CD14-positive monocyte (primary cell): ENCODE data around the gene CABLES2. TPM values are rescaled to one million over a fixed set of nuclear protein-coding genes. Genes with fewer than 3 reads are reported as not detected.

Source experiments
- DNase-seq, 3 donors: peaks; one replicate each; pipeline ENCODE4 v3.0.0-alpha.2; 2011 to 2022
- H2AFZ ChIP-seq: 2 replicates; pipeline ENCODE4 v1.6.0; 2012; ENCODE audit warnings: mild to moderate bottlenecking, low read depth, low read length, inconsistent platforms; ENCODE audit not compliant: insufficient read depth, poor library complexity, severe bottlenecking
- H3K27ac ChIP-seq, 2 donors: 1 replicate in 1 of 2; 2 replicates in 1 of 2; pipeline ENCODE4 v1.5.1; 2012 to 2013; ENCODE audit warnings: low read length in 2 of 2, control low read depth in 1 of 2, inconsistent platforms in 1 of 2, low read depth in 1 of 2, mild to moderate bottlenecking in 1 of 2
- H3K27me3 ChIP-seq, 2 donors: one replicate each; pipeline versions ENCODE4 v1.6.0 to v1.6.1; 2011 to 2013; ENCODE audit warnings: low read length in 2 of 2; ENCODE audit not compliant: control insufficient read depth in 2 of 2, insufficient read depth in 2 of 2
- H3K36me3 ChIP-seq, 2 donors: replicated peaks in 1 of 2; 1 replicate in 1 of 2; 2 replicates in 1 of 2; pipeline versions ENCODE4 v1.5.1 to v1.6.1; 2012 to 2013; ENCODE audit warnings: low read length in 2 of 2, control low read depth in 1 of 2, inconsistent platforms in 1 of 2, mild to moderate bottlenecking in 1 of 2; ENCODE audit not compliant: insufficient read depth in 2 of 2, control insufficient read depth in 1 of 2
- H3K4me1 ChIP-seq, 2 donors: 1 replicate in 1 of 2; 2 replicates in 1 of 2; pipeline versions ENCODE4 v1.5.1 to v1.6.1; 2012 to 2013; ENCODE audit warnings: low read length in 2 of 2, control low read depth in 1 of 2, inconsistent platforms in 1 of 2, mild to moderate bottlenecking in 1 of 2, moderate library complexity in 1 of 2; ENCODE audit not compliant: insufficient read depth in 2 of 2, control insufficient read depth in 1 of 2
- H3K4me2 ChIP-seq: replicated peaks from 2 replicates; pipeline ENCODE3; 2012; ENCODE audit warnings: low read length, moderate library complexity, mild to moderate bottlenecking; ENCODE audit not compliant: poor library complexity, severe bottlenecking; ENCODE audit errors: extremely low read depth
- H3K4me3 ChIP-seq, 3 experiments: fragments of 200-600 bp in 1 of 3; sonication (generic) in 1 of 3; replicated peaks in 1 of 3; 1 replicate in 2 of 3; 2 replicates in 1 of 3; pipeline ENCODE4 v1.5.1; 2011 to 2013; ENCODE audit warnings: low read length in 3 of 3, mild to moderate bottlenecking in 3 of 3, control low read depth in 2 of 3, low read depth in 2 of 3, inconsistent platforms in 1 of 3, moderate library complexity in 1 of 3
- H3K79me2 ChIP-seq: 2 replicates; pipeline ENCODE4 v1.6.0; 2012; ENCODE audit warnings: mild to moderate bottlenecking, control low read depth, inconsistent platforms, low read length, moderate library complexity; ENCODE audit not compliant: insufficient read depth
- H3K9ac ChIP-seq: 2 replicates; pipeline ENCODE4 v1.6.0; 2017; ENCODE audit warnings: low read length, mild to moderate bottlenecking; ENCODE audit not compliant: insufficient read depth, poor library complexity, severe bottlenecking
- H3K9me3 ChIP-seq, 2 donors: replicated peaks in 1 of 2; 1 replicate in 1 of 2; 2 replicates in 1 of 2; pipeline versions ENCODE4 v1.5.1 to v1.6.1; 2012 to 2013; ENCODE audit warnings: low read length in 2 of 2, control low read depth in 1 of 2; ENCODE audit not compliant: control insufficient read depth in 1 of 2, insufficient read depth in 1 of 2
- H4K20me1 ChIP-seq: 2 replicates; pipeline ENCODE4 v1.6.0; 2012; ENCODE audit warnings: mild to moderate bottlenecking, low read length, control low read depth, moderate library complexity; ENCODE audit not compliant: insufficient read depth
- H3K27ac Mint-ChIP-seq, 7 donors: one replicate each; pipeline ENCODE4 v1.8.0; 2020; ENCODE audit warnings: mild to moderate bottlenecking in 7 of 7, mixed read lengths in 7 of 7, moderate library complexity in 6 of 7, inconsistent platforms in 2 of 7
- H3K27me3 Mint-ChIP-seq, 3 donors: one replicate each; pipeline ENCODE4 v1.8.0; 2021 to 2022; ENCODE audit warnings: low read depth in 3 of 3, mild to moderate bottlenecking in 3 of 3, mixed read lengths in 3 of 3, moderate library complexity in 3 of 3, inconsistent platforms in 1 of 3
- H3K36me3 Mint-ChIP-seq, 2 donors: one replicate each; pipeline ENCODE4 v1.8.0; 2020; ENCODE audit warnings: mixed read lengths in 2 of 2, inconsistent platforms in 1 of 2, mild to moderate bottlenecking in 1 of 2
- H3K4me1 Mint-ChIP-seq: one replicate; pipeline ENCODE4 v1.8.0; 2020; ENCODE audit warnings: mild to moderate bottlenecking, mixed read lengths
- H3K4me3 Mint-ChIP-seq, 2 donors: one replicate each; pipeline ENCODE4 v1.8.0; 2020; ENCODE audit warnings: mild to moderate bottlenecking in 2 of 2, mixed read lengths in 2 of 2, moderate library complexity in 1 of 2
- H3K9me3 Mint-ChIP-seq, 7 donors: one replicate each; pipeline ENCODE4 v1.8.0; 2020 to 2022; ENCODE audit warnings: mixed read lengths in 7 of 7, mild to moderate bottlenecking in 6 of 7, moderate library complexity in 6 of 7, inconsistent platforms in 2 of 7
- WGBS: methylation state at CpG from one replicate; pipeline ENCODE4 v1.1.5; 2013; ENCODE audit warnings: missing lambda C conversion rate; ENCODE audit not compliant: insufficient coverage; 5-methylcytosine and 5-hydroxymethylcytosine counted together
- intact Hi-C, 2 donors: fragments of 100-400 bp; cut with micrococcal nuclease; formaldehyde crosslinking; loops; one replicate each; pipeline versions ENCODE4 v1.15.0 to v1.15.1; 2023
- polyA plus RNA-seq, 3 donors: library from polyadenylated mRNA; depleted of rRNA in 1 of 3; unstranded in 2 of 3; stranded (reverse) in 1 of 3; fragments of 300-500 nt in 2 of 3; fragments of >200 nt in 1 of 3; fragmentation: Illumina TruSeq in 2 of 3; gene quantifications; 1 replicate in 2 of 3; 2 replicates in 1 of 3; pipeline ENCODE4 v1.2.3, GENCODE V29; 2012 to 2021
- TF ChIP-seq, protein P1 (sequence below): fragments of 200-600 bp; IDR thresholded peaks from one replicate; pipeline ENCODE4 v1.8.0; 2022; ENCODE audit warnings: antibody characterized with exemption, mild to moderate bottlenecking

Gene CABLES2
- polyA plus RNA-seq, 3 donors = 0.60 to 4.0 (median 0.61) TPM

- Histone ChIP-seq H2AFZ (no peak overlapping the region), H3K27ac (no peak overlapping the region), H3K4me1 (peaks cover 5 to 6% of the 10 kb centered on the region in 2 donors), H3K79me2 (no peaks in the 10 kb centered on the region), H3K9ac (no peak overlapping the region), H3K9me3 (no peaks in the 10 kb centered on the region), H3K4me2 (no peak overlapping the region), H3K4me3 (no peak overlapping the region), H3K27me3 (no peaks in the 10 kb centered on the region), H3K36me3 (no peaks in the 10 kb centered on the region), H4K20me1 (no peaks in the 10 kb centered on the region)
- Mint-ChIP-seq H3K27me3 (peaks cover 5 to 13% (median 8%) of the 10 kb centered on the region in 3 donors), H3K27ac (no peak overlapping the region), H3K4me3 (no peak overlapping the region), H3K4me1 (peaks cover 5% of the 10 kb centered on the region), H3K9me3 (peaks cover 3 to 19% (median 12%) of the 10 kb centered on the region in 7 donors), H3K36me3 (no peaks in the 10 kb centered on the region)
- WGBS = 76% methylated on average over 9 of the region's 10 CpGs
- TF ChIP-seq, protein P1, sequence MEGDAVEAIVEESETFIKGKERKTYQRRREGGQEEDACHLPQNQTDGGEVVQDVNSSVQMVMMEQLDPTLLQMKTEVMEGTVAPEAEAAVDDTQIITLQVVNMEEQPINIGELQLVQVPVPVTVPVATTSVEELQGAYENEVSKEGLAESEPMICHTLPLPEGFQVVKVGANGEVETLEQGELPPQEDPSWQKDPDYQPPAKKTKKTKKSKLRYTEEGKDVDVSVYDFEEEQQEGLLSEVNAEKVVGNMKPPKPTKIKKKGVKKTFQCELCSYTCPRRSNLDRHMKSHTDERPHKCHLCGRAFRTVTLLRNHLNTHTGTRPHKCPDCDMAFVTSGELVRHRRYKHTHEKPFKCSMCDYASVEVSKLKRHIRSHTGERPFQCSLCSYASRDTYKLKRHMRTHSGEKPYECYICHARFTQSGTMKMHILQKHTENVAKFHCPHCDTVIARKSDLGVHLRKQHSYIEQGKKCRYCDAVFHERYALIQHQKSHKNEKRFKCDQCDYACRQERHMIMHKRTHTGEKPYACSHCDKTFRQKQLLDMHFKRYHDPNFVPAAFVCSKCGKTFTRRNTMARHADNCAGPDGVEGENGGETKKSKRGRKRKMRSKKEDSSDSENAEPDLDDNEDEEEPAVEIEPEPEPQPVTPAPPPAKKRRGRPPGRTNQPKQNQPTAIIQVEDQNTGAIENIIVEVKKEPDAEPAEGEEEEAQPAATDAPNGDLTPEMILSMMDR = no peak
- intact Hi-C loops = no loop called here
- no peak for DNase-seq
Measured at GRCh38 chr20:62344782-62345181, 62.3 kb downstream of the CABLES2 start.

GRCh38 chr20:62344092-62344491, 63.0 kb downstream of the CABLES2 start:
- no peak for DNase-seq
- Mint-ChIP-seq H3K27me3 (peaks cover 5 to 13% (median 9%) of the 10 kb centered on the region in 3 donors), H3K9me3 (peaks cover 3 to 17% (median 9%) of the 10 kb centered on the region in 7 donors), H3K36me3 (no peaks in the 10 kb centered on the region), H3K4me1 (peaks cover 11% of the 10 kb centered on the region), H3K27ac (no peak overlapping the region), H3K4me3 (no peak overlapping the region)
- H3K9me3 ChIP-seq = no peaks in the 10 kb centered on the region
- no peaks in the 10 kb centered on the region for H3K79me2 ChIP-seq
- no peak overlapping the region for H3K4me3 ChIP-seq
- no peak overlapping the region for H3K9ac ChIP-seq
- H3K36me3 ChIP-seq = no peaks in the 10 kb centered on the region
- no peak overlapping the region for H2AFZ ChIP-seq
- no peak overlapping the region for H3K4me2 ChIP-seq
- H3K27me3 ChIP-seq = no peaks in the 10 kb centered on the region
- TF ChIP-seq, protein P1 = no peak
- H3K27ac ChIP-seq = no peak overlapping the region
- H3K4me1 ChIP-seq = peaks cover 11 to 12% of the 10 kb centered on the region in 2 donors
- no peaks in the 10 kb centered on the region for H4K20me1 ChIP-seq
- 100% methylated on average over 1 of the region's 5 CpGs for WGBS
- intact Hi-C loops = no loop called here
